H7 (cell line): ENCODE data around the gene TBC1D25. TPM values are rescaled to one million over a fixed set of nuclear protein-coding genes. Genes with fewer than 3 reads are reported as not detected.
A peak's percentile ranks its signal among the peaks of the same experiment; 100 is the strongest.

Experiments used
- DNase-seq: peaks from one replicate; pipeline ENCODE4 v3.0.0; 2012
- H3K27me3 ChIP-seq: 2 replicates; pipeline ENCODE4 v1.6.0; 2011; ENCODE audit warnings: mild to moderate bottlenecking, low read length; ENCODE audit not compliant: control insufficient read depth, insufficient read depth
- H3K36me3 ChIP-seq: replicated peaks from 2 replicates; pipeline ENCODE4 v1.5.1; 2011; ENCODE audit warnings: low read length; ENCODE audit not compliant: control insufficient read depth, insufficient read depth
- H3K4me3 ChIP-seq: 2 replicates; pipeline ENCODE4 v1.5.1; 2011; ENCODE audit warnings: low read depth, mild to moderate bottlenecking, control low read depth, low read length, moderate library complexity; ENCODE audit not compliant: insufficient read depth
- total RNA-seq: library from RNA; depleted of rRNA; stranded (reverse); fragments of >200 nt; shearing (Covaris generic); gene quantifications from 2 replicates; pipeline ENCODE4 v1.2.3, GENCODE V29; 2014; rRNA removed

The TBC1D25 gene
- total RNA-seq, 1 experiment from 2014 or later, result 4.0 TPM

DNA sequence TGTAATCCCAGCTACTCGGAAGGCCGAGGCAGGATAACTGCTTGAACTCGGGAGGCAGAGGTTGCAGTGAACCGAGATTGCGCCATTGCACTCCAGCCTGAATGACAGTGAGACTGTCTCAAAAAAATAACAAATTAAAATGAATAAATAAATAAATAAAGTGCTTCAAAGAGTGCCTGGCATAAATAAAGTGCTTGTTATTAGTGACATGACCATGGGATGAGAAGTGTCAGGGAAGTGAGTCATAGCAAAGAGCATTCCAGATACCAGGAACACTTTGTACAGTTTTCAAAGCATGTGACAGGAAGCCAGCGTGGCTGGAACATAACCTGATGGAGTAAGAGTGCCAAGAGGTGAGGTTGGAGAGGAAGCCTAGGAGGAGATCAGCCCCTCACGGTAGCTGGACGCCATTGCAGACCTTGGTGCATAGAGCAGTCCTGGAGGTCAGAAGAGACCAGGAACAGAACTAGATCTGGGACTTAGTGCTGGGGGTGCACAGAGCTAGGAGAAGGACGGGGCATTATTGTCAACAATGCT, 51.8 kb downstream of the TBC1D25 start:
- no peak for DNase-seq
- Histone ChIP-seq H3K27me3 (no peaks in the 10 kb centered on the region), H3K36me3 (no peaks in the 10 kb centered on the region), H3K4me3 (no peak overlapping the region)

- Histone ChIP-seq H3K27me3 (no peaks in the 10 kb centered on the region), H3K4me3 (no peak overlapping the region), H3K36me3 (no peaks in the 10 kb centered on the region)
- DNase-seq, result no peak
Measured at GRCh38 chrX:48592971-48593370, 53.5 kb downstream of the TBC1D25 start.

DNA sequence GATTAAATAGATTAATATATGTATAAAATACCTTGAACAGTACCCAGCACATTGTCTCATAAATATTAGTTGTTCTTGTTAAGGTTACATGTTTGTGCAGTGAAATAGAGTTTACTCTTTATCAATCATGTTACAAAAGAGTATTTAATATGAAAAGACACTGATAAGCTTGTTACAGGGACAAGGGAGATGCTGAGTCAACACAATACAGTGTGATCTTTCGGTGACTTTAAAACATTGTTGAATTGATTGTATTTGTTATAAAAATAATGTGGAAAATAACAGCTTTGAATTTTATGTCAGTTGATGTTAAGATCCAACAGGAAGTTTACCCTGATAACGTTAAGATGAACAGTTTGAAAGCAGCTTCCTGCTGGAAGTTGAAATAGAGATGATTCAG, 56.4 kb downstream of the TBC1D25 start:
- H3K4me3 ChIP-seq, result no peak overlapping the region
- no peaks in the 10 kb centered on the region; the same call in 1 of the 2 replicates for H3K36me3 ChIP-seq
- no peaks in the 10 kb centered on the region for H3K27me3 ChIP-seq
- no peak for DNase-seq

DNA sequence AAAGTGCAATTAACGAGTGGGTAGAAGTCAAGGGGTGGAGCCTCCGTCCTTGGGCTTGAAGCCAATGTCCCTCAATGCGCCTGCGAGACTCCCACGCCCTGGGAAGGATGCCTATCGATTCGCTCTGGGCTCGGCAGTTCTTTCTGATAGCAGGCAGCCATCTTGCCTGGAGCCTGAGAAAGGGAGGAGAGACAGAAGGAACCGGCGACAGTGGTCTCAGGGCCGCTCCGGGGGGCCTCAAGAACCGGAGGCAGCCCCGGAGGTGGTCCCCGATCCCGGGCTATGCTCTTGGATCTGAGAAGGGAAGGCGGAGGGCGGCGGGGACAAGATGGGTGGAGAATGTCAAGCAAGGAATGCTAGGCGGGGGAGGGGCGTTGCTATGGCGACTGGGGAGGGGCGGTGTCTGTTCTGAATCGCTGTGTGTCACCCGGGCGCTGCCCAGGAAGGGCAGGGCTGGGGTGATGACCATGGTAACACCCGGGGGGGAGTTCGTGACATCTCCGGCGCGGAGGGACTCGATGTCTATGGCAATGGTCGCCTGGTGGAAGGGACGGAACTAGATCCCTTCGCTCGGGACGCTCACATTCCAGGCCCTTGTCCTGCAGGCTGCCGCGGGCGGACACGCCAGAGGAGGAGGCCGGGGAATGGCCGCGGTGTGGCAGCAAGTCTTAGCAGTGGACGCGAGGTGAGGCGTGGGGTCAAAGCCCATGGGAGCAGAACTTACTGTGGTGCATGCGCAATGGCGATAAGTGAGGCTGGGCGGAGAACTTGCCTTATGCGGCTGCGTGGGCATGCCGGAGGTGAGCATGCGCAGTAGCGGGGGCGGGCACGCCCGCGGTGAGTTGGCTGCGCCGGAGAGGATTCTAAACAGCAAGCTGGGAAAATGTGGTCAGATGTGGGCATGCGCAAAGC, 58.1 kb downstream of the TBC1D25 start, which contains the start of gene WDR13:
WDR13 (plus strand) TSS at position 140 of the 912 bp plus-strand sequence; CDS start at position 645, 505 bp downstream.
- Histone ChIP-seq H3K27me3 (no peaks in the 10 kb centered on the region), H3K4me3 (peak within 1 kb of the TSS; percentile 80), H3K36me3 (peaks cover 1% of the 10 kb centered on the region)
- DNase-seq, result peak; percentile 93

DNA sequence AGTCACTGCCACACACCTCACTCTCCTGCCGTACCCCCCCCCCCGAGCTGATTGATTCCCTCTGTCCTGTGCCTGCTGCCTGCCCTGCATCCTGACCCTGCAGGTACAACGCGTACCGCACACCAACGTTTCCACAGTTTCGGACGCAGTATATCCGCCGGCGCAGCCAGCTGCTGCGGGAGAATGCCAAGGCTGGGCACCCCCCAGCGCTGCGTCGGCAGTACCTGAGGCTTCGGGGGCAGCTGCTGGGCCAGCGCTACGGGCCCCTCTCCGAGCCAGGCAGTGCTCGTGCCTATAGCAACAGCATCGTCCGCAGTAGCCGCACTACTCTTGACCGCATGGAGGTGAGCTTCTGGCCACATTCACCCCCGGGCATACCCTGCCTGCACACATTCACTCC, 59.1 kb downstream of the TBC1D25 start:
- Histone ChIP-seq H3K4me3 (no peak overlapping the region), H3K36me3 (peaks cover 1% of the 10 kb centered on the region), H3K27me3 (no peaks in the 10 kb centered on the region)
- DNase-seq, result peak; percentile 56

DNA sequence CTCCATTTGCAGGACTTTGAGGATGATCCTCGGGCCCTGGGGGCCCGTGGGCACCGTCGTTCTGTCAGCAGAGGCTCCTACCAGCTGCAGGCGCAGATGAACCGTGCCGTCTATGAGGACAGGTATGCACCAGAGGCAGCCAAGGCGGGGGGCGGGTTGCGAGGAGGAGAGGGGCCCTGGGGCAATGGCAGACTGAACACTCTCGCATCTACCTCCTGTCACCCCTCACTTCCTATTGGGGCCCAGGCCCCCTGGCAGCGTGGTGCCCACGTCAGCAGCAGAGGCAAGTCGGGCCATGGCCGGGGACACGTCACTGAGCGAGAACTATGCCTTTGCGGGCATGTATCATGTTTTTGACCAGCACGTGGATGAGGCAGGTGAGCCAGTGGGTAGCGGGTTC, 59.8 kb downstream of the TBC1D25 start:
- no peak for DNase-seq
- no peaks in the 10 kb centered on the region for H3K27me3 ChIP-seq
- no peak overlapping the region for H3K4me3 ChIP-seq
- H3K36me3 ChIP-seq, result peaks cover 1% of the 10 kb centered on the region

GRCh38 chrX:48600226-48600625, 60.7 kb downstream of the TBC1D25 start:
- DNase-seq, result no peak
- no peak overlapping the region for H3K4me3 ChIP-seq
- no peaks in the 10 kb centered on the region for H3K27me3 ChIP-seq
- H3K36me3 ChIP-seq, result peaks cover 1% of the 10 kb centered on the region

DNA sequence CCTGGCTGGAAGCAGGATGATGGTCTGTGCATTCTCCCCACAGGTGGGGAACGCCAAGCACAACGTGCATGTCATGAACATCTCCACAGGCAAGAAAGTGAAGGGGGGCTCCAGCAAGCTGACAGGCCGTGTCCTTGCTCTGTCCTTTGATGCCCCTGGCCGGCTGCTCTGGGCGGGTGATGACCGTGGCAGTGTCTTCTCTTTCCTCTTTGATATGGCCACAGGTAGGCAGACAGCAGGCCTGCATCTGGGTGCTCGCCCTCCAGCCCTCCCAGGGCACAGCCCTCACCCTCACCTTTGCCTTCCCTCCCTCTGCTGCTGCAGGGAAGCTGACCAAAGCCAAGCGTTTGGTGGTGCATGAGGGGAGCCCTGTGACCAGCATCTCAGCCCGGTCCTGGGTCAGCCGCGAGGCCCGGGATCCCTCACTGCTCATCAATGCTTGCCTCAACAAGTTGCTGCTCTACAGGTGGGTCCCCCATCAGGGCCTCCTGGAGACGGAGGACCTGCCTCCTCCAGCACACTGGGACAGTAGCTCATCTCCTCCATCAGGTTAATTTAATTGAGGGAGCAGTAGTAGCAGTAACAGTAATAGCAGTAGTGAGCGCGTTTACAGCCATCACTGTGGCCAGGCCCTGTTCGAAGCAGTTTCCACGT, 62.4 kb downstream of the TBC1D25 start:
- Histone ChIP-seq H3K36me3 (peaks cover 1% of the 10 kb centered on the region), H3K4me3 (no peak overlapping the region), H3K27me3 (no peaks in the 10 kb centered on the region)
- no peak for DNase-seq

DNA sequence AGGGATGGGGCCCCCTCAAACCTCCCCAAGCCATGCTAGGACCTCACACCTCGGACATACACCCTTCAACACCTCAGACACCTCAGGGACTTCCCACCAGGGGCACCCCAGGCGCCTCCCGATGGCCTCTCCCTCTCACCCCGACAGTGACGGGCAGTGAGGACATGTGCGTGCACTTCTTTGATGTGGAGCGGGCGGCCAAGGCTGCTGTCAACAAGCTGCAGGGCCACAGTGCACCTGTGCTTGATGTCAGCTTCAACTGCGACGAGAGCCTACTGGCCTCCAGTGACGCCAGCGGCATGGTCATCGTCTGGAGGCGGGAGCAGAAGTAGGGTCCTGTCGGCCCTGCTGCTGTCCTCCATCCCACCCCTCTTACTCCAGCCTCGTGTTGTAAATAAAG, 65.2 kb downstream of the TBC1D25 start:
- no peaks in the 10 kb centered on the region for H3K27me3 ChIP-seq

GRCh38 chrX:48606091-48606490, 66.6 kb downstream of the TBC1D25 start:
- Histone ChIP-seq H3K36me3 (peaks cover 1% of the 10 kb centered on the region; the same call in 1 of the 2 replicates), H3K27me3 (no peaks in the 10 kb centered on the region), H3K4me3 (no peak overlapping the region)
- DNase-seq, result peak; percentile 79

More for the DNA sequence above, 65.2 kb downstream of the TBC1D25 start:
- DNase-seq, result no peak
- Histone ChIP-seq H3K4me3 (no peak overlapping the region), H3K36me3 (peaks cover 1% of the 10 kb centered on the region)

- Histone ChIP-seq H3K36me3 (no peaks in the 10 kb centered on the region), H3K27me3 (no peaks in the 10 kb centered on the region), H3K4me3 (no peak overlapping the region)
- no peak for DNase-seq
Measured at GRCh38 chrX:48611703-48612102, 72.2 kb downstream of the TBC1D25 start.

Other genes starting within 250 kb of the TBC1D25 start
- not detected in 2 replicates for gene SSX3, start 183.0 kb upstream of the TBC1D25 start, total RNA-seq
- gene SSX4, start 156.2 kb upstream of the TBC1D25 start, total RNA-seq, result 0.07 and 0.26 TPM in 2 replicates
- 0.26 TPM in 1 of 2 replicates, not detected in the other for gene SSX4B, start 127.8 kb upstream of the TBC1D25 start, total RNA-seq
- 44.0 and 65.0 TPM in 2 replicates for gene SLC38A5, start 69.5 kb upstream of the TBC1D25 start, total RNA-seq
- gene FTSJ1, start 63.5 kb upstream of the TBC1D25 start, total RNA-seq, result 72.2 and 85.5 TPM in 2 replicates
- 22.8 and 23.8 TPM in 2 replicates for gene PORCN, start 30.7 kb upstream of the TBC1D25 start, total RNA-seq
- gene EBP, start 17.9 kb upstream of the TBC1D25 start, total RNA-seq, result 158 and 159 TPM in 2 replicates
- gene RBM3, start 34.8 kb downstream of the TBC1D25 start, total RNA-seq, result 112 and 116 TPM in 2 replicates
- 24.3 and 55.1 TPM in 2 replicates for gene WDR13, start 57.8 kb downstream of the TBC1D25 start, total RNA-seq
- 0.67 and 0.69 TPM in 2 replicates for gene WAS, start 144.1 kb downstream of the TBC1D25 start, total RNA-seq
- gene SUV39H1, start 157.0 kb downstream of the TBC1D25 start, total RNA-seq, result 19.6 and 20.4 TPM in 2 replicates
- not detected in 2 replicates for gene GLOD5, start 222.0 kb downstream of the TBC1D25 start, total RNA-seq
- gene GATA1, start 246.9 kb downstream of the TBC1D25 start, total RNA-seq, result not detected in 2 replicates